DND-41 (cell line): Measurements from ENCODE around the gene DNAJC7.

Source experiments
- CTCF ChIP-seq: IDR thresholded peaks from 2 replicates; pipeline ENCODE4 v1.5.1; 2012; ENCODE audit warnings: borderline replicate concordance, low read length, moderate library complexity, mild to moderate bottlenecking; ENCODE audit not compliant: poor library complexity, severe bottlenecking; ENCODE audit errors: extremely low read depth
- EZH2 ChIP-seq: IDR thresholded peaks from 3 replicates; pipeline ENCODE4 v1.6.1; 2012; ENCODE audit warnings: borderline replicate concordance, low read depth, mild to moderate bottlenecking, moderate library complexity, low read length, inconsistent platforms; ENCODE audit not compliant: severe bottlenecking

GRCh38 chr17:42055027-42055426 is 37.8 kb upstream of the DNAJC7 start:
- no peak for TF ChIP-seq CTCF
- no peak for TF ChIP-seq EZH2
